ENCODE results near the gene UBA6.

The UBA6 gene

GRCh38 chr4:67659065-67659464 is 41.9 kb downstream of the UBA6 start:
- no peak for TF ChIP-seq EZH2 (optimal IDR thresholded peaks at IDR 0.05; ENCODE audit: low read depth, low read length)
- TF ChIP-seq CTCF (IDR thresholded peaks at IDR 0.05; ENCODE audit: low read length), result no peak
- no peak for TF ChIP-seq EZH2phosphoT487 (IDR thresholded peaks at IDR 0.05; ENCODE audit: low read length)
- Histone ChIP-seq H2AFZ (ENCODE audit: low read length) (no peak overlapping the region), H3K27me3 (replicated peaks; ENCODE audit: insufficient read depth, low read length) (no peaks in the 10 kb centered on the region), H3K4me3 (ENCODE audit: low read length) (no peak overlapping the region), H3K9me3 (replicated peaks; ENCODE audit: insufficient read depth, low read length) (no peaks in the 10 kb centered on the region), H3K36me3 (replicated peaks; ENCODE audit: insufficient read depth, low read length) (peaks cover 12% of the 10 kb centered on the region), H3K79me2 (ENCODE audit: low read length) (no peaks in the 10 kb centered on the region), H4K20me1 (ENCODE audit: insufficient read depth, low read length) (no peaks in the 10 kb centered on the region), H3K9me2 (replicated peaks; ENCODE audit: insufficient read depth, low read length) (no peaks in the 10 kb centered on the region), H3K27ac (ENCODE audit: low read length) (no peak overlapping the region), H3K4me1 (ENCODE audit: low read length) (0 out of 2 replicates have a peak, but pooled peaks cover 2% of the 10 kb centered on the region), H3K4me2 (ENCODE audit: low read depth, low read length) (no peak overlapping the region), H3K9ac (ENCODE audit: low read length) (no peak overlapping the region), H3F3A (ENCODE audit: insufficient read depth, low read length) (no peaks in the 10 kb centered on the region)
- DNase-seq, result no peak

GRCh38 chr4:67658302-67658701 is 42.7 kb downstream of the UBA6 start:
- H3K27ac ChIP-seq (ENCODE audit: low read length), result no peak overlapping the region
- H3K9me3 ChIP-seq (replicated peaks; ENCODE audit: insufficient read depth, low read length), result no peaks in the 10 kb centered on the region
- H3K36me3 ChIP-seq (replicated peaks; ENCODE audit: insufficient read depth, low read length), result peaks cover 8% of the 10 kb centered on the region
- no peak overlapping the region for H2AFZ ChIP-seq (ENCODE audit: low read length)
- H3K27me3 ChIP-seq (replicated peaks; ENCODE audit: insufficient read depth, low read length), result no peaks in the 10 kb centered on the region
- DNase-seq, result no peak
- H4K20me1 ChIP-seq (ENCODE audit: insufficient read depth, low read length), result no peaks in the 10 kb centered on the region
- H3K79me2 ChIP-seq (ENCODE audit: low read length), result no peaks in the 10 kb centered on the region
- no peaks in the 10 kb centered on the region for H3K9me2 ChIP-seq (replicated peaks; ENCODE audit: insufficient read depth, low read length)
- H3F3A ChIP-seq (ENCODE audit: insufficient read depth, low read length), result no peaks in the 10 kb centered on the region
- H3K9ac ChIP-seq (ENCODE audit: low read length), result no peak overlapping the region
- 0 out of 2 replicates have a peak, but pooled peaks cover 2% of the 10 kb centered on the region for H3K4me1 ChIP-seq (ENCODE audit: low read length)
- no peak overlapping the region for H3K4me2 ChIP-seq (ENCODE audit: low read depth, low read length)
- H3K4me3 ChIP-seq (ENCODE audit: low read length), result no peak overlapping the region
- TF ChIP-seq EZH2 (optimal IDR thresholded peaks at IDR 0.05; ENCODE audit: low read depth, low read length) (no peak), CTCF (IDR thresholded peaks at IDR 0.05; ENCODE audit: low read length) (no peak), EZH2phosphoT487 (IDR thresholded peaks at IDR 0.05; ENCODE audit: low read length) (no peak)

- Histone ChIP-seq H3K4me3 (ENCODE audit: low read length) (no peak overlapping the region), H3F3A (ENCODE audit: insufficient read depth, low read length) (no peaks in the 10 kb centered on the region), H2AFZ (ENCODE audit: low read length) (no peak overlapping the region), H3K9ac (ENCODE audit: low read length) (no peak overlapping the region), H3K36me3 (replicated peaks; ENCODE audit: insufficient read depth, low read length) (no peaks in the 10 kb centered on the region), H3K27me3 (replicated peaks; ENCODE audit: insufficient read depth, low read length) (no peaks in the 10 kb centered on the region), H3K9me2 (replicated peaks; ENCODE audit: insufficient read depth, low read length) (no peaks in the 10 kb centered on the region), H3K4me1 (ENCODE audit: low read length) (no peaks in the 10 kb centered on the region), H3K27ac (ENCODE audit: low read length) (no peak overlapping the region), H3K4me2 (ENCODE audit: low read depth, low read length) (no peak overlapping the region), H4K20me1 (ENCODE audit: insufficient read depth, low read length) (no peaks in the 10 kb centered on the region), H3K79me2 (ENCODE audit: low read length) (no peaks in the 10 kb centered on the region), H3K9me3 (replicated peaks; ENCODE audit: insufficient read depth, low read length) (no peaks in the 10 kb centered on the region)
- no peak for DNase-seq
- no peak for TF ChIP-seq EZH2 (optimal IDR thresholded peaks at IDR 0.05; ENCODE audit: low read depth, low read length)
- no peak for TF ChIP-seq CTCF (IDR thresholded peaks at IDR 0.05; ENCODE audit: low read length)
- TF ChIP-seq EZH2phosphoT487 (IDR thresholded peaks at IDR 0.05; ENCODE audit: low read length), result no peak
Measured at GRCh38 chr4:67651536-67651935, 49.4 kb downstream of the UBA6 start.
